Esophagus muscularis mucosa (tissue), 4 donors: Measurements from ENCODE around the gene LIG3. TPM values are rescaled to one million over a fixed set of nuclear protein-coding genes. Genes with fewer than 3 reads are reported as not detected.

Experiments used
- DNase-seq: peaks from one replicate; pipeline ENCODE4 v3.0.0-alpha.2; 2017; ENCODE audit errors: extremely low spot score
- H3K27ac ChIP-seq, 4 donors: fragments of 200-600 bp; sonication (generic); replicated peaks in 1 of 4; 1 replicate in 3 of 4; 2 replicates in 1 of 4; pipeline ENCODE4 v1.5.1; 2016 to 2019; ENCODE audit warnings: mild to moderate bottlenecking in 1 of 4
- H3K27me3 ChIP-seq, 4 donors: fragments of 200-600 bp; sonication (generic); one replicate each; pipeline versions ENCODE4 v1.5.1 to v1.6.0; 2016 to 2019
- H3K36me3 ChIP-seq, 4 donors: fragments of 200-600 bp; sonication (generic); one replicate each; pipeline ENCODE4 v1.5.1; 2016 to 2019
- H3K4me1 ChIP-seq, 4 donors: fragments of 200-600 bp; sonication (generic); one replicate each; pipeline ENCODE4 v1.5.1; 2016 to 2019
- H3K4me3 ChIP-seq, 4 donors: fragments of 200-600 bp; sonication (generic); 1 replicate in 2 of 4; 2 replicates in 2 of 4; pipeline ENCODE4 v1.5.1; 2016 to 2019; ENCODE audit warnings: mild to moderate bottlenecking in 4 of 4, moderate library complexity in 1 of 4
- H3K9me3 ChIP-seq, 4 donors: fragments of 200-600 bp; sonication (generic); 1 replicate in 3 of 4; 2 replicates in 1 of 4; pipeline ENCODE4 v1.5.1; 2016 to 2019
- EP300 ChIP-seq: sonication (generic); formaldehyde crosslinking; IDR thresholded peaks from one replicate; pipeline ENCODE4 v1.6.1; 2017; ENCODE audit warnings: antibody characterized with exemption
- POLR2A ChIP-seq: fragments of 450-650 bp; IDR thresholded peaks from one replicate; pipeline ENCODE4 v1.6.1; 2017; ENCODE audit warnings: antibody characterized with exemption, moderate library complexity, mild to moderate bottlenecking, low read depth
- POLR2AphosphoS5 ChIP-seq, 2 donors: sonication (generic); formaldehyde crosslinking; IDR thresholded peaks; one replicate each; pipeline ENCODE4 v1.6.1; 2017; ENCODE audit warnings: antibody characterized with exemption in 2 of 2
- WGBS: methylation state at CpG from one replicate; pipeline ENCODE4 v1.1.5; 2018; 5-methylcytosine and 5-hydroxymethylcytosine counted together
- intact Hi-C: fragments of 100-400 bp; cut with DNase I; formaldehyde crosslinking; loops from one replicate; pipeline ENCODE4 v1.15.1; 2023
- total RNA-seq, 4 donors: library from RNA; depleted of rRNA; stranded (reverse); fragments of >200 nt; gene quantifications; one replicate each; pipeline versions ENCODE4 v1.1.0 to v1.2.1, GENCODE V29; 2016
- TF ChIP-seq, protein P1 (sequence below), 3 experiments: fragments of 200-600 bp in 2 of 3; fragments of 450-650 bp in 1 of 3; sonication (generic) in 2 of 3; IDR thresholded peaks; one replicate each; pipeline ENCODE4 v1.5.1; 2017 to 2019; ENCODE audit warnings: antibody characterized with exemption in 3 of 3, mild to moderate bottlenecking in 2 of 3, moderate library complexity in 1 of 3

LIG3 gene
- total RNA-seq, 4 donors from 2014 or later = 24.7 to 50.7 (median 32.1) TPM

DNA sequence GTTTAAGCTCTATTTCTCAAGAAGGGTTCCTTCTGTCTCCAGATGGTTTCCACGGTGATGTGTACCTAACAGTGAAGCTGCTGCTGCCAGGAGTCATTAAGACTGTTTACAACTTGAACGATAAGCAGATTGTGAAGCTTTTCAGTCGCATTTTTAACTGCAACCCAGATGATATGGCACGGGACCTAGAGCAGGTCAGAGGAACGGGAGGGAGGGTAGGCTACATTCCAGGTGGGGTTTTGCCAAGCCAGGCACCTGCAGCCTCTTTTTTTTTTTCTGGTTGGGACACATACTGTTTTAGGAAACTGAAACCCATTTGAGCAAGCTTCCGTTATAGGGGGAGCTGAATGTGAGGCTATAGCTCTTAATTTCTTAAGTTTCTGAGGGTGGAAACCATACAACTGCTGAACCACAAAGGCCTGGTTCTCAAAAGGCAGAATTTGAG is 10.6 kb downstream of the LIG3 start:
- Histone ChIP-seq H3K27ac (peak overlapping the region in 2 of 4 donors; percentile 5 to 27), H3K4me3 (no peak overlapping the region), H3K4me1 (peaks cover 0 to 8% (median 4%) of the 10 kb centered on the region in 4 donors), H3K27me3 (no peaks in the 10 kb centered on the region), H3K9me3 (no peaks in the 10 kb centered on the region), H3K36me3 (peaks cover 27 to 95% (median 87%) of the 10 kb centered on the region in 4 donors)
- 46% methylated on average over 6 of the region's 6 CpGs for WGBS
- no peak for TF ChIP-seq POLR2A
- no peak for TF ChIP-seq POLR2AphosphoS5 (IDR thresholded peaks at IDR 0.05)
- TF ChIP-seq EP300 = no peak
- TF ChIP-seq, protein P1, sequence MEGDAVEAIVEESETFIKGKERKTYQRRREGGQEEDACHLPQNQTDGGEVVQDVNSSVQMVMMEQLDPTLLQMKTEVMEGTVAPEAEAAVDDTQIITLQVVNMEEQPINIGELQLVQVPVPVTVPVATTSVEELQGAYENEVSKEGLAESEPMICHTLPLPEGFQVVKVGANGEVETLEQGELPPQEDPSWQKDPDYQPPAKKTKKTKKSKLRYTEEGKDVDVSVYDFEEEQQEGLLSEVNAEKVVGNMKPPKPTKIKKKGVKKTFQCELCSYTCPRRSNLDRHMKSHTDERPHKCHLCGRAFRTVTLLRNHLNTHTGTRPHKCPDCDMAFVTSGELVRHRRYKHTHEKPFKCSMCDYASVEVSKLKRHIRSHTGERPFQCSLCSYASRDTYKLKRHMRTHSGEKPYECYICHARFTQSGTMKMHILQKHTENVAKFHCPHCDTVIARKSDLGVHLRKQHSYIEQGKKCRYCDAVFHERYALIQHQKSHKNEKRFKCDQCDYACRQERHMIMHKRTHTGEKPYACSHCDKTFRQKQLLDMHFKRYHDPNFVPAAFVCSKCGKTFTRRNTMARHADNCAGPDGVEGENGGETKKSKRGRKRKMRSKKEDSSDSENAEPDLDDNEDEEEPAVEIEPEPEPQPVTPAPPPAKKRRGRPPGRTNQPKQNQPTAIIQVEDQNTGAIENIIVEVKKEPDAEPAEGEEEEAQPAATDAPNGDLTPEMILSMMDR (IDR thresholded peaks at IDR 0.05) = no peak
- intact Hi-C loops = no loop called here
- DNase-seq = no peak

GRCh38 chr17:34991606-34992005 is 11.3 kb downstream of the LIG3 start:
- DNase-seq = no peak
- Histone ChIP-seq H3K4me3 (no peak overlapping the region), H3K4me1 (peaks cover under 1 to 11% (median 10%) of the 10 kb centered on the region in 4 donors), H3K27ac (peak overlapping the region in 2 of 4 donors; percentile 5 to 27), H3K27me3 (no peaks in the 10 kb centered on the region), H3K9me3 (no peaks in the 10 kb centered on the region), H3K36me3 (peaks cover 25 to 95% (median 85%) of the 10 kb centered on the region in 4 donors)
- 88% methylated on average over 2 of the region's 3 CpGs for WGBS
- TF ChIP-seq, protein P1 (IDR thresholded peaks at IDR 0.05) = no peak
- TF ChIP-seq EP300 = no peak
- TF ChIP-seq POLR2AphosphoS5 (IDR thresholded peaks at IDR 0.05) = no peak
- TF ChIP-seq POLR2A = no peak
- intact Hi-C loops = no loop called here

- intact Hi-C loops = no loop called here
- no peak for DNase-seq
- TF ChIP-seq, protein P1 (IDR thresholded peaks at IDR 0.05) = no peak
- TF ChIP-seq EP300 (no peak), POLR2A (no peak), POLR2AphosphoS5 (IDR thresholded peaks at IDR 0.05) (no peak)
- Histone ChIP-seq H3K36me3 (peaks cover 21 to 83% (median 79%) of the 10 kb centered on the region in 4 donors), H3K9me3 (no peaks in the 10 kb centered on the region), H3K4me1 (peaks cover 12 to 25% (median 24%) of the 10 kb centered on the region in 4 donors), H3K27me3 (no peaks in the 10 kb centered on the region), H3K4me3 (no peak overlapping the region), H3K27ac (no peak overlapping the region)
- WGBS = 72% methylated on average over 2 of the region's 2 CpGs
Observed at GRCh38 chr17:34993031-34993430, 12.7 kb downstream of the LIG3 start.

GRCh38 chr17:34996422-34997285 is 16.3 kb downstream of the LIG3 start:
- no peak overlapping the region for H3K4me3 ChIP-seq
- H3K9me3 ChIP-seq = no peaks in the 10 kb centered on the region
- peaks cover 18 to 46% (median 39%) of the 10 kb centered on the region in 4 donors for H3K4me1 ChIP-seq
- TF ChIP-seq POLR2AphosphoS5 (IDR thresholded peaks at IDR 0.05) (no peak), EP300 (no peak), POLR2A (no peak)
- TF ChIP-seq, protein P1 (IDR thresholded peaks at IDR 0.05) = no peak
- WGBS = 65% methylated on average over 3 of the region's 3 CpGs
- H3K36me3 ChIP-seq = peaks cover 12 to 82% (median 78%) of the 10 kb centered on the region in 4 donors
- peak overlapping the region; percentile 84 to 89 (median 88) for H3K27ac ChIP-seq
- H3K27me3 ChIP-seq = no peaks in the 10 kb centered on the region
- intact Hi-C loops = loop anchor here (5.0 kb wide), 1 partner anchor 91 kb away; no protein-coding TSS in a partner anchor
- no peak for DNase-seq
